Non-pigmented ciliary epithelial cell (primary cell): ENCODE data around the gene PTPN18.

Experiments used
- DNase-seq: peaks from one replicate; pipeline ENCODE4 v3.0.0-alpha.2; 2010; ENCODE audit warnings: low read depth

Gene PTPN18

GRCh38 chr2:130366720-130367119 lies 10.9 kb downstream of the PTPN18 start:
- no peak for DNase-seq

DNA sequence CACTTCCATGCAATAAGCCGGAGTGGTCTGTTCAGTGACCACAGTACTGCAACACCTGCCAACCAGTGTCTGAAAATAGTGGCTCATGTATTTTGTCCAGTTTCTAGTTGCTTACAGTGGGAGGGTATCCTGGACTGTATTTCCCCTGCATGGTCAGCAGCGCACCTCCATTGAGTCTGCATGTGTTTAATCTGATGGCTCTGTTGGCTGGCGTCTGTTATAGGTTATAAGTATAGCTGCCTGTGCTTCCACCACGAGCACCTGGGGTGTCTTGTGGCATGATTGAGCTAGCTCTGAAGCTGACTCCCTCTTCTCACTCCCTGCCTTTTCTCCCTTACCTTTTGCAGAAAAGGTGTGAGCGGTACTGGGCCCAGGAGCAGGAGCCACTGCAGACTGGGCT lies 12.9 kb downstream of the PTPN18 start:
- DNase-seq, result no peak

- no peak for DNase-seq
Measured at GRCh38 chr2:130369311-130369964, 13.6 kb downstream of the PTPN18 start.

DNA sequence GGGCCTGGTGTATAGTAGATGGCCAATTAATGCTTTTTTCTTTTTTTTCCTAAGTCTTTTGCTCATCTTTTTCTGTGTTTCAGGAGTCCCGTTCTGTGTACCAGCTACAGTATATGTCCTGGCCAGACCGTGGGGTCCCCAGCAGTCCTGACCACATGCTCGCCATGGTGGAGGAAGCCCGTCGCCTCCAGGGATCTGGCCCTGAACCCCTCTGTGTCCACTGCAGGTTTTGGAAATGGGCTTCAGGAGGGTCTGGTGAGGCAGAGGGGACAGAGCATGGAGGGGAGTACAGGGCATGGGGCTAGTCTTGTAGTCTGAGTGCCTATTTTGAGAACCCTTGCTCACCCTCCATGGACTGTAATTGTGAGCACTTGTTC lies 14.1 kb downstream of the PTPN18 start:
- no peak for DNase-seq

- no peak for DNase-seq
Measured at GRCh38 chr2:130370490-130370889, 14.6 kb downstream of the PTPN18 start.

DNA sequence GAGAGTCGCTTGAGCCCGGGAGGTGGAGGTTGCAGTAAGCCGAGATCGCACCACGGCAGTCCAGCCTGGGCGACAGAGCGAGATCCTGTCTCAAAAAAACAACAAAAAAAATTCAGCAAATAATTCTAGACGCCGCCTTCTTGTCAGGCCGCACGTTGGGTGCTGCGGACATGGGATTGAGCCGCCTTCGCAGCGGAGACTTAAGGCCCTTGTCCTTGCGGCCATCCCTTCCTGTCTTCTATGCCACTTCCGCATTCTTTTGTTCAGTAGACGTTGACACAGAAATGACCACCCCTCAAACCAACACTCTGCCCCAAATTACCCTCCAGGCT lies 15.8 kb downstream of the PTPN18 start:
- no peak for DNase-seq

DNA sequence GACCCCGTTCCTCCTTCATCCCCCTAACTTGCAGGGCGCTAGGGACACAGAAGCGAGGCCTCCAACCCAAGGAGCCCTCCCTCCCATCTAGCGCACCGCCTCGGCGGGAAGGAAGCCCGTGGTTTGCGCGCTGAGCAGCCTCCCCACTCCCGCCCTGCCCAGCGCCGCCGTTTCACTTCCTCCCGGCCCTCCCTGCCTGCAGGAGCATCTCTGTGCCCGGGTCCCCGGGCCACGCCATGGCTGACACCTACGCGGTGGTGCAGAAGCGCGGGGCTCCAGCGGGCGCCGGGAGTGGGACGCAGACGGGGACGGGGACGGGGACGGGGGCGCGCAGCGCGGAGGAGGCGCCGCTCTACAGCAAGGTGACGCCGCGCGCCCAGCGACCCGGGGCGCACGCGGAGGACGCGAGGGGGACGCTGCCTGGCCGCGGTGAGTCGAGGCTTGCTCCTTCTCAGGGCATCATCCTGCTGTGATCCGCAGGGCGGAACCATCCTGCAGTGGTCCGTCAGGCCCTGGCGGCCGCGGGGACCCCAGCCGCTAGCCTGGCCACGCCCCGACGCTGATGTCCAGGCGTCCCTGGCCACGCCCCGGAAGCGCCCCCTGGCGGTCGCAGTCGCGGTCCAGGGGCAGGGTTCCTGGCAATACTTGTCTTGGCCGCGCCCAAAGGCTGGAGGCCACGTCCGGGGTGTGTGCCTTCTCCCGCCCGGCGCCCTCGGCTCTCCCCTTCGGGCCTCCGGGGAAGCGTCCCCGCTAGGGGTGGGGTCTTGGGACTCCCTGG lies 16.4 kb downstream of the PTPN18 start:
- no peak for DNase-seq

GRCh38 chr2:130372833-130373807 lies 17.3 kb downstream of the PTPN18 start:
- DNase-seq, result no peak

DNA sequence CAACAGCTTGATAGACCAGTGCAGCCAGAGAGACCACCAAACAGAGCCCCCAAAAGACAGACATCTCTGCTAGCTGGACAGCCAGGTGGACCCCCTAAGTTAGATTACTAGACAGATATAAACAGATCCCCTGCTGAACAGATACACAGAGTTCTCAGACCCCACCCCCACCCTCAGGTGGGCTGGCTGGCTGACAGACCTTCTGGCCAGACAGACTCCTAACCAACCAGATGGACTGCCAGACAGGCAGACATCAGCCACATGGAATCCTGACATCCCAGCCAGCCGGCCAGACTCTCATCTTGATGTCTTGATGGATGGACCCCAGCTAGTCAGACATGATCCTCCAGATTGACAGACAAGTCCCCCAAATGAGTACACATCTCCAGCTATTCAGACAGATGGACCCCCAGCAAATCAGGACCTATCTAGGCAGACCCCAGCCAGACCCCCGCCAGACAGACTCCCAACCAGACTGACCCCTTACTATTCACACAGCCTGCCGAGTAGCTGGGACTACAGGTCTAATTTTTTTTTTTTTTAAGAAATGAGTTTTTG lies 18.0 kb downstream of the PTPN18 start:
- DNase-seq, result no peak

- DNase-seq, result no peak
Measured at GRCh38 chr2:130374587-130375290, 18.9 kb downstream of the PTPN18 start.

- DNase-seq, result no peak
Measured at GRCh38 chr2:130375291-130376266, 19.7 kb downstream of the PTPN18 start.

GRCh38 chr2:130376433-130377293 lies 20.8 kb downstream of the PTPN18 start:
- DNase-seq, result no peak

DNA sequence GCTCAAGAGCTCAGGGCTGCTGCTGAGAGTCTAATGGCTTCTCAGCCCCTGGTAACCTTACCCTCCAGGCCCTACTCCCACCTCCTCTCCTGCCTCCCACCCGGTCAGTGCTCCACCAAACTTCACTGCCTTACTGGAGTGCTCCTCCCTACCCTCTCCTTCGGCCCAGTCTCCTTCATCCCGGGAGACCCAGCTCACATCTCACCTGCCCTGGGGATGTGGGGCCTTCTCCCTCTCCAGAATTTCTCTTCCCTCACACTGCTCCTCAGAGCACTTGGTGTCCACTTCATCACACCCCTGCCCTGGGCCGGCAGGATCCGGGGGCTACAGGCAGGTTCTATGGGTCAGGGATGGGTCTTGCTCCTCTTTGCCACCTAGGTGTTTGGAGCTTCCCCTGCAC lies 21.6 kb downstream of the PTPN18 start:
- no peak for DNase-seq

GRCh38 chr2:130378206-130378897 lies 22.5 kb downstream of the PTPN18 start:
- DNase-seq, result no peak

DNA sequence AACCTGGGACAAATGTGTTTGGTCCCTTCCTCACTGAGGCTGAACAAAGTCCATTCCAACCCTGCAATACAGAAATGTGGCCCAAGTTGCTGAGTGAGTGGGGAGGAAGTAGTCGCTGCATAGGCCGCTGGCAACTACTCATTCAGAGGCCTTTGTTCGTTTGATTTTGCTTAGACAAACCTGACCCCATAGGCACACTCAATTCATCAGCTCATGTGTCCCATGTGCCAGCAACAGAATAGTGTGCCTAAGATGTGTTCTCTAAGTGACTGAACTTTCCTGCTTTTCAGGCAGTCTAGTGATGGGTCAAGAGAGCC lies 23.0 kb downstream of the PTPN18 start:
- no peak for DNase-seq

DNA sequence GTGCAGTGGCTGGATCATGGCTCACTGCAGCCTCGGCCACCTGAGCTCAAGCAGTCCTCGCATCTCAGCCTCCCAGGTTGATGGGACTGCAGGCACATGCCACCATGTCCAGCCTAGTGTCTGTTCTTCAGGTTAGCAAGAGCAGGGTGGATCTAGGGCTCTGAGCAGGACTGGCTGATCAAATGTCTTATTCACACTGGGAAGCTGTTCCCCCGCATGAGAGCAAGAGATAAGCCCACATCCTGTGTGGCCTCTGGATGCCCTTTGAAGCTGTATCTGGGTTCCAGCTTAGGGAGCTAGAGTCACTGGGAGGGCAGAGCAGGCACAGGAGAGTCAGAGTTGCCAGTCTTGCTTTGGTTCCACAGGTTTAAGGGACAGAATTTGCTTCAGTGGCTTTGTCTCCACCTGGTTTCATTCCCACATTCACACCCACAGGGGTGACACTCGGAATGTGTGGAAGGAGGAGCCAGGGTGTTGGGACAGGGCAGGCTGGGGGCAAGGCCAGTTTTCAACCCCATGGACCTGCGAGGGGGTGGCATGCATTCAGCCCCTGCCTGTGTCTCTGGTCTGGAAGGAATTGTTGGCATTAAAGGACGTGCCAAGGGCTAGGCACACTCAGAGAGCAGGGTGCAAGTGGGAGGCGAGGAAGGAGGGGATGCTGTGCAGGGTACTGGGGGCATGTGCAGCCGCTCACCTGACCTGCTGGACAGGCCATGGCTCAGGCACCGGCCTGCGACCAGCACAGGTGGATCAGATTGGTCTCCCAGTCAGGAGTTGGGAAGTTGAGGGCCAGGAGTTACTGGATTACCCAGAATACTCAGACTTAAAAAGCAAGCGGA lies 24.5 kb downstream of the PTPN18 start:
- no peak for DNase-seq

- DNase-seq, result no peak
Measured at GRCh38 chr2:130381145-130381544, 25.3 kb downstream of the PTPN18 start.

GRCh38 chr2:130381619-130382018 lies 25.8 kb downstream of the PTPN18 start:
- DNase-seq, result no peak
